ENCODE measurements around the gene NOC3L.

Gene NOC3L

GRCh38 chr10:94299417-94299816, 63.3 kb downstream of the NOC3L start:
- Histone ChIP-seq H3K4me3 (ENCODE audit: low read depth in 1 of 2, low read length in 1 of 2) (no peak overlapping the region), H3K27ac (no peak overlapping the region), H3K4me1 (ENCODE audit: control insufficient read depth in 1 of 2, insufficient read depth in 1 of 2, low read depth in 1 of 2, low read length in 1 of 2) (no peaks in the 10 kb centered on the region), H3K36me3 (no peaks in the 10 kb centered on the region), H3K9me3 (no peaks in the 10 kb centered on the region), H3K27me3 (peaks cover 53% of the 10 kb centered on the region)
- TF ChIP-seq CTCF (IDR thresholded peaks at IDR 0.05), result no peak

GRCh38 chr10:94294168-94294567, 68.6 kb downstream of the NOC3L start:
- Histone ChIP-seq H3K9me3 (no peaks in the 10 kb centered on the region), H3K4me3 (ENCODE audit: low read depth in 1 of 2, low read length in 1 of 2) (no peak overlapping the region), H3K27me3 (peaks cover 44% of the 10 kb centered on the region), H3K36me3 (no peaks in the 10 kb centered on the region), H3K4me1 (ENCODE audit: control insufficient read depth in 1 of 2, insufficient read depth in 1 of 2, low read depth in 1 of 2, low read length in 1 of 2) (no peaks in the 10 kb centered on the region), H3K27ac (no peak overlapping the region)
- no peak for TF ChIP-seq CTCF (IDR thresholded peaks at IDR 0.05)

- H3K4me1 ChIP-seq (ENCODE audit: control insufficient read depth in 1 of 2, insufficient read depth in 1 of 2, low read depth in 1 of 2, low read length in 1 of 2), result no peaks in the 10 kb centered on the region
- H3K36me3 ChIP-seq, result no peaks in the 10 kb centered on the region
- peaks cover 36% of the 10 kb centered on the region for H3K27me3 ChIP-seq
- no peak for TF ChIP-seq CTCF (IDR thresholded peaks at IDR 0.05)
- H3K27ac ChIP-seq, result no peak overlapping the region
- H3K4me3 ChIP-seq (ENCODE audit: low read depth in 1 of 2, low read length in 1 of 2), result no peak overlapping the region
- H3K9me3 ChIP-seq, result no peaks in the 10 kb centered on the region
These were observed 69.4 kb downstream of the NOC3L start for GRCh38 chr10:94293354-94293753.

GRCh38 chr10:94292434-94293090, 70.2 kb downstream of the NOC3L start:
- no peaks in the 10 kb centered on the region for H3K36me3 ChIP-seq
- no peak for TF ChIP-seq CTCF (IDR thresholded peaks at IDR 0.05)
- H3K27ac ChIP-seq, result no peak overlapping the region
- no peak overlapping the region for H3K4me3 ChIP-seq (ENCODE audit: low read depth in 1 of 2, low read length in 1 of 2)
- peaks cover 31% of the 10 kb centered on the region for H3K27me3 ChIP-seq
- no peaks in the 10 kb centered on the region for H3K4me1 ChIP-seq (ENCODE audit: control insufficient read depth in 1 of 2, insufficient read depth in 1 of 2, low read depth in 1 of 2, low read length in 1 of 2)
- no peaks in the 10 kb centered on the region for H3K9me3 ChIP-seq

- Histone ChIP-seq H3K4me3 (ENCODE audit: low read depth in 1 of 2, low read length in 1 of 2) (no peak overlapping the region), H3K4me1 (ENCODE audit: control insufficient read depth in 1 of 2, insufficient read depth in 1 of 2, low read depth in 1 of 2, low read length in 1 of 2) (no peaks in the 10 kb centered on the region), H3K9me3 (no peaks in the 10 kb centered on the region), H3K27me3 (peaks cover 39% of the 10 kb centered on the region), H3K27ac (no peak overlapping the region), H3K36me3 (no peaks in the 10 kb centered on the region)
- TF ChIP-seq CTCF (IDR thresholded peaks at IDR 0.05), result no peak
These were observed 74.2 kb downstream of the NOC3L start for GRCh38 chr10:94288361-94289101.
